ENCODE measurements around the gene GJE1.

Gene GJE1

GRCh38 chr6:142165227-142165626 lies 32.5 kb downstream of the GJE1 start:
- TF ChIP-seq CTCF (IDR thresholded peaks at IDR 0.05; ENCODE audit: control insufficient read depth, extremely low read depth, insufficient read depth): no peak
- no peak overlapping the region for H3K4me3 ChIP-seq (ENCODE audit: low read depth, low read length)
- DNase-seq (ENCODE audit: low read depth): no peak

GRCh38 chr6:142167071-142167470 lies 34.3 kb downstream of the GJE1 start:
- no peak overlapping the region for H3K4me3 ChIP-seq (ENCODE audit: low read depth, low read length)
- DNase-seq (ENCODE audit: low read depth): no peak
- TF ChIP-seq CTCF (IDR thresholded peaks at IDR 0.05; ENCODE audit: control insufficient read depth, extremely low read depth, insufficient read depth): no peak

- no peak overlapping the region for H3K4me3 ChIP-seq (ENCODE audit: low read depth, low read length)
- TF ChIP-seq CTCF (IDR thresholded peaks at IDR 0.05; ENCODE audit: control insufficient read depth, extremely low read depth, insufficient read depth): no peak
- no peak for DNase-seq (ENCODE audit: low read depth)
Observed at GRCh38 chr6:142167486-142167885, 34.8 kb downstream of the GJE1 start.

GRCh38 chr6:142171351-142171750 lies 38.6 kb downstream of the GJE1 start:
- no peak for DNase-seq (ENCODE audit: low read depth)
- no peak for TF ChIP-seq CTCF (IDR thresholded peaks at IDR 0.05; ENCODE audit: control insufficient read depth, extremely low read depth, insufficient read depth)
- H3K4me3 ChIP-seq (ENCODE audit: low read depth, low read length): no peak overlapping the region

- no peak for TF ChIP-seq CTCF (IDR thresholded peaks at IDR 0.05; ENCODE audit: control insufficient read depth, extremely low read depth, insufficient read depth)
- no peak overlapping the region for H3K4me3 ChIP-seq (ENCODE audit: low read depth, low read length)
- DNase-seq (ENCODE audit: low read depth): no peak
Observed at GRCh38 chr6:142172758-142173157, 40.0 kb downstream of the GJE1 start.

- no peak for TF ChIP-seq CTCF (IDR thresholded peaks at IDR 0.05; ENCODE audit: control insufficient read depth, extremely low read depth, insufficient read depth)
- no peak for DNase-seq (ENCODE audit: low read depth)
- H3K4me3 ChIP-seq (ENCODE audit: low read depth, low read length): no peak overlapping the region
Observed at GRCh38 chr6:142173980-142174379, 41.3 kb downstream of the GJE1 start.

- no peak for DNase-seq (ENCODE audit: low read depth)
- no peak overlapping the region for H3K4me3 ChIP-seq (ENCODE audit: low read depth, low read length)
- TF ChIP-seq CTCF (IDR thresholded peaks at IDR 0.05; ENCODE audit: control insufficient read depth, extremely low read depth, insufficient read depth): no peak
Observed at GRCh38 chr6:142174703-142175102, 42.0 kb downstream of the GJE1 start.
